Peyer's patch (tissue), 4 donors: Measurements from ENCODE around the gene ERCC2. TPM values are rescaled to one million over a fixed set of nuclear protein-coding genes. Genes with fewer than 3 reads are reported as not detected.

Source experiments
- DNase-seq, 3 donors: peaks; one replicate each; pipeline ENCODE4 v3.0.0-alpha.2; 2017 to 2019
- H3K27ac ChIP-seq, 4 donors: fragments of 200-600 bp; sonication (generic); one replicate each; pipeline ENCODE4 v1.5.1; 2016 to 2019
- H3K27me3 ChIP-seq, 2 donors: fragments of 200-600 bp; sonication (generic); one replicate each; pipeline ENCODE4 v1.5.1; 2019
- H3K36me3 ChIP-seq, 3 donors: fragments of 200-600 bp; sonication (generic); one replicate each; pipeline ENCODE4 v1.5.1; 2016 to 2019
- H3K4me1 ChIP-seq, 4 donors: fragments of 200-600 bp; sonication (generic); one replicate each; pipeline ENCODE4 v1.5.1; 2016 to 2019
- H3K4me3 ChIP-seq, 4 donors: fragments of 200-600 bp; sonication (generic); 1 replicate in 3 of 4; 2 replicates in 1 of 4; pipeline ENCODE4 v1.5.1; 2016 to 2019; ENCODE audit warnings: mild to moderate bottlenecking in 1 of 4
- H3K9me3 ChIP-seq, 4 donors: fragments of 200-600 bp; sonication (generic); one replicate each; pipeline ENCODE4 v1.5.1; 2016 to 2019; ENCODE audit warnings: mild to moderate bottlenecking in 1 of 4
- POLR2A ChIP-seq, 2 donors: fragments of 450-650 bp; IDR thresholded peaks; one replicate each; pipeline ENCODE4 v1.5.1; 2017; ENCODE audit warnings: antibody characterized with exemption in 2 of 2, mild to moderate bottlenecking in 2 of 2, moderate library complexity in 2 of 2
- total RNA-seq, 4 donors: library from RNA; depleted of rRNA; stranded (reverse); fragments of >200 nt; gene quantifications; one replicate each; pipeline ENCODE4 v1.1.0, GENCODE V29; 2016
- TF ChIP-seq, protein P1 (sequence below), 6 experiments: fragments of 450-650 bp in 4 of 6; fragments of 200-600 bp in 2 of 6; sonication (generic) in 1 of 6; IDR thresholded peaks; one replicate each; pipeline ENCODE4 v1.5.1; 2017 to 2019; ENCODE audit warnings: antibody characterized with exemption in 6 of 6, mild to moderate bottlenecking in 3 of 6, moderate library complexity in 1 of 6

ERCC2 gene
- total RNA-seq, 4 donors from 2014 or later = 12.3 to 23.9 (median 14.3) TPM

DNA sequence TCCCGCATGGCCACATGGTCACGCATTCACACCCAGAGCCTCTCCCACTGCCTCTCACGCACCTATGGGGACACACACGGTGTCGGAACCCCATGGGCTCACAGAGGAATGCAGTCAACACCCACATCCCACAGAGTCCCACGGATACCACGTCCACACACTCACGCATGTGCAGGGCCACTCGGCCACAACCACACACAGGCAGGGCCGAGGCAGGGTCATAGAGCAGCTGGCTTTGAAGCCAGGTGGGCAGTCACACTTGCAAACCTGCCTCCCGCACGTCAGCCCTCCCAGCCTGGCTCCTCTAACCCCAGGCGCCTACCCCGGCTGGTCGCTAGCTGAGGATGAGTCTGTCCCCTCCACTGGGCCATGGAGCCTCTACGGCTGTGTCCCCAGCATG, 8.1 kb downstream of the ERCC2 start:
- no peak for TF ChIP-seq POLR2A (IDR thresholded peaks at IDR 0.05)
- TF ChIP-seq, protein P1, sequence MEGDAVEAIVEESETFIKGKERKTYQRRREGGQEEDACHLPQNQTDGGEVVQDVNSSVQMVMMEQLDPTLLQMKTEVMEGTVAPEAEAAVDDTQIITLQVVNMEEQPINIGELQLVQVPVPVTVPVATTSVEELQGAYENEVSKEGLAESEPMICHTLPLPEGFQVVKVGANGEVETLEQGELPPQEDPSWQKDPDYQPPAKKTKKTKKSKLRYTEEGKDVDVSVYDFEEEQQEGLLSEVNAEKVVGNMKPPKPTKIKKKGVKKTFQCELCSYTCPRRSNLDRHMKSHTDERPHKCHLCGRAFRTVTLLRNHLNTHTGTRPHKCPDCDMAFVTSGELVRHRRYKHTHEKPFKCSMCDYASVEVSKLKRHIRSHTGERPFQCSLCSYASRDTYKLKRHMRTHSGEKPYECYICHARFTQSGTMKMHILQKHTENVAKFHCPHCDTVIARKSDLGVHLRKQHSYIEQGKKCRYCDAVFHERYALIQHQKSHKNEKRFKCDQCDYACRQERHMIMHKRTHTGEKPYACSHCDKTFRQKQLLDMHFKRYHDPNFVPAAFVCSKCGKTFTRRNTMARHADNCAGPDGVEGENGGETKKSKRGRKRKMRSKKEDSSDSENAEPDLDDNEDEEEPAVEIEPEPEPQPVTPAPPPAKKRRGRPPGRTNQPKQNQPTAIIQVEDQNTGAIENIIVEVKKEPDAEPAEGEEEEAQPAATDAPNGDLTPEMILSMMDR (IDR thresholded peaks at IDR 0.05) = no peak
- Histone ChIP-seq H3K27me3 (no peaks in the 10 kb centered on the region), H3K9me3 (no peaks in the 10 kb centered on the region), H3K36me3 (peaks cover 0 to 12% (median 0%) of the 10 kb centered on the region in 3 donors), H3K27ac (no peak overlapping the region), H3K4me3 (no peak overlapping the region), H3K4me1 (no peaks in the 10 kb centered on the region)
- DNase-seq = no peak

DNA sequence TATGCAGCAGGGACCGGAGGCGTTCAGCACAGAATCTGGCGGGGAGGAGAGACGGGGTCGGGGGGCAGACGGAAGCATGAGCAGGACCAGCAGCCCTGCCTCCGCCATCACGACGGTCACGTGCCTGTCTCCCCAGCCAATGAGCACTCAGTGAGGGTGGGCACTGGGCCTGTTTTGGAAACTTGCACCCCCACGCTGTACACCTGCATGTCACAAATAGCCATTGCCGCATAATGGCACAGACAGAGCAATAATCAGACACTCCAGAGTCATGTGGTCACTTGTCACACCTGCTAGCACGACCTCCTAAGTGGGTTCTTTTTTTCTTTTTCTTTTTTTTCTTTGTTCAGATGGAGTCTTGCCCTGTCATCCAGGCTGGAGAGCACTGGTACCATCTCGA, 8.8 kb downstream of the ERCC2 start:
- Histone ChIP-seq H3K4me3 (no peak overlapping the region), H3K27me3 (no peaks in the 10 kb centered on the region), H3K4me1 (no peaks in the 10 kb centered on the region), H3K27ac (no peak overlapping the region), H3K9me3 (no peaks in the 10 kb centered on the region), H3K36me3 (peaks cover 0 to 12% (median 0%) of the 10 kb centered on the region in 3 donors)
- TF ChIP-seq POLR2A (IDR thresholded peaks at IDR 0.05) = no peak
- TF ChIP-seq, protein P1 (IDR thresholded peaks at IDR 0.05) = no peak
- DNase-seq = no peak

DNA sequence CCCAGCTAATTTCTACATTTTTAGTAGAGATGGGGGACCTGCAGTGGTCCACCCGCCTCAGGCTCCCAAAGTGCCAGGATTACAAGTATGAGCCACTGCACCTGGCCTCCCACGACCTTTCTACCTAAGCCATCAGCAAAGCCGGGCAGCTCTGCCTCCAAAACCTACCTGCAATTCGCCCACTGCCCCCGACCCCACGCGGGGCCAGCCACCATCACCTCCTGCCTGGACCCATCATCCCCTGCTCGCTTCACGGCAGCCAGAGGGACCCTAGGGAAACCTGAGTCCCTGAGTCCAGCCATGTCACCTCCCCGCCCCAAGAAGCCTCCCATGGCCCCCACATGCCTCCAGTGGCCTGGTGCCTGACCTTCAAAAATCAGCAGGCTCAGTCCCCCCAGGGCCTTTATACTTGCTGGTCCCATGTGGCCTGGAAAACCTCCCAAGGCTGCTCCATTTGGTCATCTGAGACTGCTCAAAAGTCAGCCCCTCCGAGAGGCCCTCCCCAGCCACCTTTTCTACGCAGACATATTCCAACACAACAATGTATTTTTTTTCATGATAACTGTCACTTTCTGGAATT, 12.1 kb downstream of the ERCC2 start:
- no peak for TF ChIP-seq POLR2A (IDR thresholded peaks at IDR 0.05)
- TF ChIP-seq, protein P1 (IDR thresholded peaks at IDR 0.05) = no peak
- H3K27me3 ChIP-seq = no peaks in the 10 kb centered on the region
- H3K27ac ChIP-seq = no peak overlapping the region
- DNase-seq = no peak
- no peak overlapping the region for H3K4me3 ChIP-seq
- peaks cover 0 to 5% (median 0%) of the 10 kb centered on the region in 3 donors for H3K36me3 ChIP-seq
- H3K4me1 ChIP-seq = no peaks in the 10 kb centered on the region
- no peaks in the 10 kb centered on the region for H3K9me3 ChIP-seq

- Histone ChIP-seq H3K27ac (no peak overlapping the region), H3K36me3 (peaks cover 0 to 6% (median 0%) of the 10 kb centered on the region in 3 donors), H3K27me3 (no peaks in the 10 kb centered on the region), H3K4me1 (no peaks in the 10 kb centered on the region), H3K4me3 (no peak overlapping the region), H3K9me3 (no peaks in the 10 kb centered on the region)
- no peak for DNase-seq
- TF ChIP-seq POLR2A (IDR thresholded peaks at IDR 0.05) = no peak
- TF ChIP-seq, protein P1 (IDR thresholded peaks at IDR 0.05) = no peak
Observed at GRCh38 chr19:45357445-45357783, 13.0 kb downstream of the ERCC2 start.

GRCh38 chr19:45356760-45357444, 13.5 kb downstream of the ERCC2 start:
- Histone ChIP-seq H3K4me3 (no peak overlapping the region), H3K27ac (no peak overlapping the region), H3K4me1 (no peaks in the 10 kb centered on the region), H3K27me3 (no peaks in the 10 kb centered on the region), H3K36me3 (peaks cover 0 to 12% (median 0%) of the 10 kb centered on the region in 3 donors), H3K9me3 (no peaks in the 10 kb centered on the region)
- DNase-seq = no peak
- TF ChIP-seq POLR2A (IDR thresholded peaks at IDR 0.05) = no peak
- TF ChIP-seq, protein P1 (IDR thresholded peaks at IDR 0.05) = no peak
